NB4 (cell line): ENCODE results near the gene CELSR1.

Experiments used
- CTCF ChIP-seq: IDR thresholded peaks from one replicate; pipeline ENCODE4 v1.5.1; 2012; ENCODE audit warnings: low read depth, low read length
- MAX ChIP-seq: IDR thresholded peaks from 2 replicates; pipeline ENCODE4 v1.6.1; 2011; ENCODE audit warnings: low read depth, low read length
- MYC ChIP-seq: IDR thresholded peaks from 2 replicates; pipeline ENCODE4 v1.6.1; 2011; ENCODE audit warnings: low read depth, low read length

GRCh38 chr22:46432164-46433068 lies 105.0 kb downstream of the CELSR1 start:
- no peak for TF ChIP-seq MYC
- TF ChIP-seq MAX, result no peak
- no peak for TF ChIP-seq CTCF
